Activated CD8-positive, alpha-beta T cell treated with anti-CD3 and anti-CD28 coated beads for 36 hours (primary cell): ENCODE measurements around the gene PRKCSH. TPM values are rescaled to one million over a fixed set of nuclear protein-coding genes. Genes with fewer than 3 reads are reported as not detected.

Experiments
- ATAC-seq: fragments of 200-7000 bp; cut with Tn5 transposase; one replicate; pipeline ENCODE4 v1.10.0; 2021; ENCODE audit warnings: mild to moderate bottlenecking, moderate library complexity
- CTCF ChIA-PET: fragments of 350-600 bp; sonication (Branson Sonifier 250); formaldehyde crosslinking; loops from one replicate; lab custom pipeline; 2021; ENCODE audit warnings: antibody characterized with exemption; lab: Charles Lee
- POLR2A ChIA-PET: fragments of 350-600 bp; sonication (Branson Sonifier 250); formaldehyde crosslinking; loops from one replicate; lab custom pipeline; 2021; ENCODE audit warnings: antibody characterized with exemption; lab: Charles Lee
- DNase-seq: peaks from one replicate; pipeline ENCODE4 v3.0.0-alpha.2; 2020
- H3K27ac Mint-ChIP-seq: one replicate; pipeline ENCODE4 v1.8.0; 2021; ENCODE audit warnings: mild to moderate bottlenecking, mixed read lengths
- H3K27me3 Mint-ChIP-seq: one replicate; pipeline ENCODE4 v1.8.0; 2021; ENCODE audit warnings: mixed read lengths
- H3K36me3 Mint-ChIP-seq: one replicate; pipeline ENCODE4 v1.8.0; 2021; ENCODE audit warnings: low read depth, mixed read lengths
- H3K4me1 Mint-ChIP-seq: one replicate; pipeline ENCODE4 v1.8.0; 2021; ENCODE audit warnings: low read depth, mixed read lengths
- H3K4me3 Mint-ChIP-seq: one replicate; pipeline ENCODE4 v1.8.0; 2021; ENCODE audit warnings: mild to moderate bottlenecking, moderate library complexity, mixed read lengths
- H3K9me3 Mint-ChIP-seq: one replicate; pipeline ENCODE4 v1.8.0; 2021; ENCODE audit warnings: mixed read lengths
- CTCF ChIP-seq: fragments of 200-600 bp; IDR thresholded peaks from one replicate; pipeline ENCODE4 v1.8.0; 2022; ENCODE audit warnings: antibody characterized with exemption, mild to moderate bottlenecking
- intact Hi-C: fragments of 100-400 bp; cut with micrococcal nuclease; formaldehyde crosslinking; loops from one replicate; pipeline ENCODE4 v1.10.0; 2022
- microRNA-seq: library from miRNA; unstranded; fragments of <30 nt; microRNA quantifications from one replicate; pipeline ENCODE4 v1.2.0, GENCODE V29; 2022; ENCODE audit warnings: borderline microRNAs expressed, borderline replicate concordance
- total RNA-seq, 2 experiments: library from RNA; stranded (reverse); gene quantifications; one replicate each; pipeline ENCODE4 v1.2.3, GENCODE V29; 2021

Gene PRKCSH
- total RNA-seq, 2 experiments from 2014 or later: 207 to 211 TPM

GRCh38 chr19:11499220-11499726, 63.8 kb downstream of the PRKCSH start:
- Mint-ChIP-seq H3K27ac (no peak overlapping the region), H3K9me3 (no peaks in the 10 kb centered on the region), H3K4me3 (no peak overlapping the region), H3K36me3 (peaks cover 16% of the 10 kb centered on the region), H3K27me3 (no peaks in the 10 kb centered on the region), H3K4me1 (peaks cover under 1% of the 10 kb centered on the region)
- intact Hi-C loops: no loop called here
- POLR2A ChIA-PET: interaction anchor here (1.5 kb wide), 1 partner anchor 17 kb away, joined by 4 read pairs; no protein-coding TSS in a partner anchor
- DNase-seq (no peak), ATAC-seq (no peak)
- CTCF ChIA-PET: no interaction called here
- TF ChIP-seq CTCF: no peak

DNA sequence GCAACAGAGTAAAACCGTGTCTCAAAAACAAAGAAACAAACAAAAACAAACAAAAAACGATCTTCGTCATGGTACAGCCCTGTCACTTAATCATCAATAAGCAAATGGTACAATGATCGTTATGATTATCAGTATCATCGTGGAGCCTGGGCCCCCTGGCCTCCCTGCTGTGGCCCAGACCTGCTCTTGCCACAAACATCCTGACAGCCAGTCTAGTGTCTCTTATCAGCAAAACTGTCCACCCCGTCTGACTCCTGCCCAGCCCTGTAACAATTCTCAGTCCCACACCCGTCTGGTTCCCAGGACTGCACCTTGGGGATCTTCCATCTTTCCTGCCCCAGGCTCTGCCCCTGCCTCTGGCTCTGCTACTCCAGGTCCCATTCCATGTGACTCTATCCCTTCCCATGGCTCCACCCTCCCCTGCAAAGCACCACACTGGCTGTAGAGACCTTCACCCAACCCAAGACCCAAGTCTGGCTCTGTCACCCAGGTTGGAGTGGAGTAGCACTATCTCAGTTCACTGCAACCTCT, 64.5 kb downstream of the PRKCSH start:
- CTCF ChIA-PET: no interaction called here
- POLR2A ChIA-PET: no interaction called here
- Mint-ChIP-seq H3K4me1 (peaks cover 7% of the 10 kb centered on the region), H3K27ac (no peak overlapping the region), H3K4me3 (no peak overlapping the region), H3K36me3 (peaks cover 16% of the 10 kb centered on the region), H3K27me3 (no peaks in the 10 kb centered on the region), H3K9me3 (no peaks in the 10 kb centered on the region)
- TF ChIP-seq CTCF: no peak
- ATAC-seq: no peak
- intact Hi-C loops: no loop called here
- DNase-seq: no peak

Small RNA genes within 50 kb of the gene (microRNA-seq; reads per million reads assigned to microRNA genes)
- gene MIR7974: 45.1 reads per million, percentile 56 among the genes with 10 or more reads in this experiment

Other genes starting within 250 kb of the PRKCSH start
- gene KANK2, start 238.1 kb upstream of the PRKCSH start, total RNA-seq: 1 to 10 TPM; 1.9 to 2.0 TPM
- not detected for gene ANGPTL8, start 196.0 kb upstream of the PRKCSH start, total RNA-seq
- gene DOCK6, start 173.1 kb upstream of the PRKCSH start, total RNA-seq: 1 to 10 TPM; 4.5 to 7.9 TPM
- not detected for gene TSPAN16, start 139.5 kb upstream of the PRKCSH start, total RNA-seq
- gene RAB3D, start 96.0 kb upstream of the PRKCSH start, total RNA-seq: 1 to 10 TPM; 6.7 to 7.0 TPM
- 10 to 100 TPM; 24.3 to 25.6 TPM for gene TMEM205, start 89.4 kb upstream of the PRKCSH start, total RNA-seq
- 10 to 100 TPM in 1 of 2 experiments, 1 to 10 TPM in 1; 9.7 to 10.5 TPM for gene CCDC159, start 89.1 kb upstream of the PRKCSH start, total RNA-seq
- 1 to 10 TPM; 1.2 to 1.8 TPM for gene PLPPR2, start 80.2 kb upstream of the PRKCSH start, total RNA-seq
- 1 to 10 TPM; 1.5 to 1.8 TPM for gene SWSAP1, start 61.0 kb upstream of the PRKCSH start, total RNA-seq
- gene EPOR, start 51.3 kb upstream of the PRKCSH start, total RNA-seq: 1 to 10 TPM; 7.0 to 9.8 TPM
- gene RGL3, start 16.3 kb upstream of the PRKCSH start, total RNA-seq: not detected
- under 1 TPM; 0.47 to 0.70 TPM for gene ODAD3, start 514 bp upstream of the PRKCSH start, total RNA-seq
- not detected for gene ELAVL3, start 45.4 kb downstream of the PRKCSH start, total RNA-seq
- 10 to 100 TPM; 11.1 to 14.7 TPM for gene ZNF653, start 70.2 kb downstream of the PRKCSH start, total RNA-seq
- gene ECSIT, start 93.5 kb downstream of the PRKCSH start, total RNA-seq: 10 to 100 TPM; 51.2 to 53.9 TPM
- gene CNN1, start 103.2 kb downstream of the PRKCSH start, total RNA-seq: not detected
- 10 to 100 TPM; 41.3 to 45.7 TPM for gene ELOF1, start 123.6 kb downstream of the PRKCSH start, total RNA-seq
- 1 to 10 TPM; 4.7 to 6.2 TPM for gene ACP5, start 142.0 kb downstream of the PRKCSH start, total RNA-seq
- 1 to 10 TPM; 6.1 to 6.5 TPM for gene ZNF627, start 161.8 kb downstream of the PRKCSH start, total RNA-seq